ENCODE results near the gene FGFR2. TPM values are rescaled to one million over a fixed set of nuclear protein-coding genes. Genes with fewer than 3 reads are reported as not detected.

FGFR2 gene
- total and polyA plus RNA-seq, 2 of the 4 experiments (the other 2 are of a cell fraction): not detected

GRCh38 chr10:121532292-121532864 lies 65.9 kb downstream of the FGFR2 start:
- Histone ChIP-seq H3K79me1 (ENCODE audit: low read depth in 1 of 2, low read length in 2 of 2) (no peaks in the 10 kb centered on the region), H3K9me1 (ENCODE audit: insufficient read depth, low read length) (no peaks in the 10 kb centered on the region), H2BK20ac (ENCODE audit: low read depth, low read length) (no peak overlapping the region), H3K18ac (ENCODE audit: low read depth, low read length) (no peak overlapping the region), H2BK5ac (ENCODE audit: low read depth, low read length, poor library complexity, severe bottlenecking) (no peak overlapping the region), H3K4me1 (ENCODE audit: control insufficient read depth, insufficient read depth, low read length) (no peaks in the 10 kb centered on the region), H2BK15ac (ENCODE audit: low read depth, low read length) (no peak overlapping the region), H3K36me3 (ENCODE audit: control insufficient read depth, insufficient read depth, low read length) (no peaks in the 10 kb centered on the region), H4K8ac (ENCODE audit: low read depth in 2 of 2, low read length in 2 of 2) (no peak overlapping the region), H3K56ac (ENCODE audit: extremely low read depth, insufficient read depth, low read length) (no peak overlapping the region), H4K5ac (ENCODE audit: low read depth, low read length) (no peak overlapping the region), H3K9me3 (ENCODE audit: control insufficient read depth, insufficient read depth, low read length) (peaks cover 42% of the 10 kb centered on the region), H2AK9ac (replicated peaks; ENCODE audit: low read depth, low read length, poor library complexity) (no peak overlapping the region), H2AFZ (replicated peaks; ENCODE audit: low read length, poor library complexity) (no peak overlapping the region), H2BK120ac (ENCODE audit: low read depth, low read length) (no peak overlapping the region), H3K4me2 (ENCODE audit: low read depth, low read length) (no peak overlapping the region), H3K23ac (ENCODE audit: low read depth, low read length) (no peak overlapping the region), H4K91ac (ENCODE audit: insufficient read depth, low read depth, low read length) (no peak overlapping the region), H3K27me3 (ENCODE audit: control insufficient read depth, insufficient read depth, low read length) (no peaks in the 10 kb centered on the region), H3K4ac (ENCODE audit: low read depth, low read length) (no peak overlapping the region), H3K4me3 (ENCODE audit: insufficient read depth, low read depth, low read length) (no peak overlapping the region), H2AK5ac (ENCODE audit: low read depth, low read length) (no peak overlapping the region), H3K27ac (ENCODE audit: insufficient read depth, low read length) (no peak overlapping the region), H4K20me1 (ENCODE audit: insufficient read depth, low read length) (no peaks in the 10 kb centered on the region), H3K9ac (ENCODE audit: low read depth, low read length) (no peak overlapping the region), H3K14ac (replicated peaks; ENCODE audit: low read depth, low read length) (no peak overlapping the region)
- intact Hi-C loops (cut with micrococcal nuclease): no loop called here
- CTCF ChIA-PET: no interaction called here
- POLR2A ChIA-PET (ENCODE audit: unreplicated experiment): no interaction called here
- DNase-seq: no peak
- dilution Hi-C loops (cut with HindIII; ENCODE audit: low sequenced_read_pairs, unreplicated experiment): no loop called here
- TF ChIP-seq USF2 (IDR thresholded peaks at IDR 0.05; ENCODE audit: low read depth, low read length): no peak
- TF ChIP-seq NFE2L2 (IDR thresholded peaks at IDR 0.05; ENCODE audit: low read depth, low read length): no peak
- no peak for TF ChIP-seq RFX5 (IDR thresholded peaks at IDR 0.05; ENCODE audit: low read depth, low read length)
- TF ChIP-seq POLR2A (IDR thresholded peaks at IDR 0.05; ENCODE audit: low read depth, low read length): no peak
- TF ChIP-seq CTCF (conservative IDR thresholded peaks at IDR 0.05; ENCODE audit: low read depth, low read length): no peak
- no peak for TF ChIP-seq CHD1 (IDR thresholded peaks at IDR 0.05; ENCODE audit: low read depth, low read length)
- TF ChIP-seq SMC3 (IDR thresholded peaks at IDR 0.05; ENCODE audit: low read depth, low read length): no peak
- TF ChIP-seq MAZ (IDR thresholded peaks at IDR 0.05; ENCODE audit: borderline replicate concordance, low read depth, low read length): no peak
- no peak for TF ChIP-seq MAFK (IDR thresholded peaks at IDR 0.05; ENCODE audit: low read depth, low read length)
- TF ChIP-seq RCOR1 (IDR thresholded peaks at IDR 0.05; ENCODE audit: insufficient replicate concordance, low read length): no peak
- no peak for TF ChIP-seq ELK1 (IDR thresholded peaks at IDR 0.05; ENCODE audit: borderline replicate concordance, low read depth, low read length)
- in situ Hi-C loops (cut with MboI; ENCODE audit: low sequenced_read_pairs): no loop called here
- no TSS peak for BruUV-seq (replicated peaks)
- no peak for ATAC-seq (ENCODE audit: low read depth)
- WGBS, 2 experiments (ENCODE audit: extremely low coverage in 2 of 2, insufficient read length in 1 of 2): 63% methylated on average over 6 of the region's 13 CpGs; no CpG with 5 or more reads in 1 of the 2 experiments

Data from IMR-90 (cell line).